ENCODE measurements around the gene HHEX.

The HHEX gene

GRCh38 chr10:92690915-92691590, 1.3 kb downstream of the HHEX start:
- Histone ChIP-seq H3K36me3 (ENCODE audit: insufficient read depth, low read length) (no peaks in the 10 kb centered on the region), H3K9ac (ENCODE audit: insufficient read length) (no peak overlapping the region), H3K27ac (no peak overlapping the region), H3K9me3 (ENCODE audit: low read depth, low read length) (no peaks in the 10 kb centered on the region), H3K4me3 (no peak overlapping the region)
- no peak for TF ChIP-seq EZH2 (IDR thresholded peaks at IDR 0.05)
- TF ChIP-seq FOXP2 (optimal IDR thresholded peaks at IDR 0.05; ENCODE audit: control extremely low read depth, extremely low read length, insufficient read depth): no peak
- no peak for TF ChIP-seq POLR2AphosphoS5 (IDR thresholded peaks at IDR 0.05; ENCODE audit: borderline replicate concordance, low read depth, low read length)
- no peak for DNase-seq (ENCODE audit: low read depth, low spot score)

- Histone ChIP-seq H3K4me3 (no peak overlapping the region), H3K27ac (no peak overlapping the region), H3K9ac (ENCODE audit: insufficient read length) (no peak overlapping the region)
Measured at GRCh38 chr10:92691591-92692079, 1.9 kb downstream of the HHEX start.

GRCh38 chr10:92692080-92692671, 2.4 kb downstream of the HHEX start:
- Histone ChIP-seq H3K4me3 (no peak overlapping the region), H3K9me3 (ENCODE audit: low read depth, low read length) (no peaks in the 10 kb centered on the region), H3K36me3 (ENCODE audit: insufficient read depth, low read length) (no peaks in the 10 kb centered on the region), H3K27ac (no peak overlapping the region), H3K9ac (ENCODE audit: insufficient read length) (no peak overlapping the region)
- TF ChIP-seq FOXP2 (optimal IDR thresholded peaks at IDR 0.05; ENCODE audit: control extremely low read depth, extremely low read length, insufficient read depth) (no peak), EZH2 (IDR thresholded peaks at IDR 0.05) (no peak), POLR2AphosphoS5 (IDR thresholded peaks at IDR 0.05; ENCODE audit: borderline replicate concordance, low read depth, low read length) (no peak)
- DNase-seq (ENCODE audit: low read depth, low spot score): no peak

More at GRCh38 chr10:92691591-92692079, 1.9 kb downstream of the HHEX start:
- DNase-seq (ENCODE audit: low read depth, low spot score): no peak
- H3K36me3 ChIP-seq (ENCODE audit: insufficient read depth, low read length): no peaks in the 10 kb centered on the region
- no peak for TF ChIP-seq POLR2AphosphoS5 (IDR thresholded peaks at IDR 0.05; ENCODE audit: borderline replicate concordance, low read depth, low read length)
- TF ChIP-seq FOXP2 (optimal IDR thresholded peaks at IDR 0.05; ENCODE audit: control extremely low read depth, extremely low read length, insufficient read depth): no peak
- TF ChIP-seq EZH2 (IDR thresholded peaks at IDR 0.05): no peak
- H3K9me3 ChIP-seq (ENCODE audit: low read depth, low read length): no peaks in the 10 kb centered on the region

- H3K36me3 ChIP-seq (ENCODE audit: insufficient read depth, low read length): no peaks in the 10 kb centered on the region
- no peaks in the 10 kb centered on the region for H3K9me3 ChIP-seq (ENCODE audit: low read depth, low read length)
- DNase-seq (ENCODE audit: low read depth, low spot score): no peak
- H3K9ac ChIP-seq (ENCODE audit: insufficient read length): no peak overlapping the region
- no peak overlapping the region for H3K4me3 ChIP-seq
- H3K27ac ChIP-seq: no peak overlapping the region
- TF ChIP-seq EZH2 (IDR thresholded peaks at IDR 0.05): no peak
- TF ChIP-seq POLR2AphosphoS5 (IDR thresholded peaks at IDR 0.05; ENCODE audit: borderline replicate concordance, low read depth, low read length): no peak
- no peak for TF ChIP-seq FOXP2 (optimal IDR thresholded peaks at IDR 0.05; ENCODE audit: control extremely low read depth, extremely low read length, insufficient read depth)
Measured at GRCh38 chr10:92692697-92693533, 3.2 kb downstream of the HHEX start.

- TF ChIP-seq POLR2AphosphoS5 (IDR thresholded peaks at IDR 0.05; ENCODE audit: borderline replicate concordance, low read depth, low read length) (no peak), EZH2 (IDR thresholded peaks at IDR 0.05) (no peak), FOXP2 (optimal IDR thresholded peaks at IDR 0.05; ENCODE audit: control extremely low read depth, extremely low read length, insufficient read depth) (no peak)
- Histone ChIP-seq H3K9ac (ENCODE audit: insufficient read length) (no peak overlapping the region), H3K4me3 (no peak overlapping the region), H3K9me3 (ENCODE audit: low read depth, low read length) (no peaks in the 10 kb centered on the region), H3K27ac (no peak overlapping the region), H3K36me3 (ENCODE audit: insufficient read depth, low read length) (no peaks in the 10 kb centered on the region)
- DNase-seq (ENCODE audit: low read depth, low spot score): no peak
Measured at GRCh38 chr10:92693534-92693893, 3.8 kb downstream of the HHEX start.

GRCh38 chr10:92695679-92696605, 6.2 kb downstream of the HHEX start:
- DNase-seq (ENCODE audit: low read depth, low spot score): no peak
- TF ChIP-seq FOXP2 (optimal IDR thresholded peaks at IDR 0.05; ENCODE audit: control extremely low read depth, extremely low read length, insufficient read depth) (no peak), EZH2 (IDR thresholded peaks at IDR 0.05) (no peak), POLR2AphosphoS5 (IDR thresholded peaks at IDR 0.05; ENCODE audit: borderline replicate concordance, low read depth, low read length) (no peak)
- Histone ChIP-seq H3K27ac (no peak overlapping the region), H3K4me3 (no peak overlapping the region), H3K9me3 (ENCODE audit: low read depth, low read length) (no peaks in the 10 kb centered on the region), H3K9ac (ENCODE audit: insufficient read length) (no peak overlapping the region), H3K36me3 (ENCODE audit: insufficient read depth, low read length) (no peaks in the 10 kb centered on the region)

- no peak overlapping the region for H3K4me3 ChIP-seq
- no peak overlapping the region for H3K27ac ChIP-seq
- no peaks in the 10 kb centered on the region for H3K9me3 ChIP-seq (ENCODE audit: low read depth, low read length)
- H3K9ac ChIP-seq (ENCODE audit: insufficient read length): no peak overlapping the region
- DNase-seq (ENCODE audit: low read depth, low spot score): no peak
- TF ChIP-seq POLR2AphosphoS5 (IDR thresholded peaks at IDR 0.05; ENCODE audit: borderline replicate concordance, low read depth, low read length) (no peak), EZH2 (IDR thresholded peaks at IDR 0.05) (no peak), FOXP2 (optimal IDR thresholded peaks at IDR 0.05; ENCODE audit: control extremely low read depth, extremely low read length, insufficient read depth) (no peak)
- no peaks in the 10 kb centered on the region for H3K36me3 ChIP-seq (ENCODE audit: insufficient read depth, low read length)
Measured at GRCh38 chr10:92696606-92697383, 7.0 kb downstream of the HHEX start.

Measured in SK-N-MC (cell line).